Naive thymus-derived CD4-positive, alpha-beta T cell (primary cell): ENCODE results near the gene SLC12A9. TPM values are rescaled to one million over a fixed set of nuclear protein-coding genes. Genes with fewer than 3 reads are reported as not detected.
A peak's percentile ranks its signal among the peaks of the same experiment; 100 is the strongest.

Source experiments
- ATAC-seq: fragments of 150-1000 bp; cut with Tn5 transposase; 2 replicates; pipeline ENCODE4 v1.10.0; 2021; ENCODE audit warnings: mild to moderate bottlenecking, moderate library complexity
- CTCF ChIA-PET: fragments of 350-600 bp; sonication (Branson Sonifier 250); formaldehyde crosslinking; loops from one replicate; lab custom pipeline; 2021; ENCODE audit warnings: antibody characterized with exemption; lab: Charles Lee
- POLR2A ChIA-PET: fragments of 350-600 bp; sonication (Branson Sonifier 250); formaldehyde crosslinking; loops from one replicate; lab custom pipeline; 2021; ENCODE audit warnings: antibody characterized with exemption, inconsistent platforms; lab: Charles Lee
- DNase-seq, 9 donors: peaks; one replicate each; pipeline versions ENCODE4 v3.0.0 to v3.0.0-alpha.2; 2020 to 2022; ENCODE audit warnings: mixed read lengths in 1 of 9
- H3K27ac ChIP-seq: one replicate; pipeline ENCODE4 v1.7.0; 2013; ENCODE audit warnings: mild to moderate bottlenecking, low read depth, low read length, moderate library complexity
- H3K27me3 ChIP-seq, 2 donors: one replicate each; pipeline ENCODE4 v1.7.0; 2013; ENCODE audit warnings: low read length in 2 of 2, mild to moderate bottlenecking in 2 of 2, moderate library complexity in 2 of 2; ENCODE audit not compliant: control insufficient read depth in 2 of 2, insufficient read depth in 2 of 2
- H3K36me3 ChIP-seq, 3 experiments: 1 replicate in 2 of 3; 2 replicates in 1 of 3; pipeline ENCODE4 v1.7.0; 2013; ENCODE audit warnings: low read length in 3 of 3, mild to moderate bottlenecking in 3 of 3, moderate library complexity in 1 of 3; ENCODE audit not compliant: insufficient read depth in 3 of 3, control insufficient read depth in 2 of 3
- H3K4me1 ChIP-seq, 2 donors: one replicate each; pipeline ENCODE4 v1.7.0; 2013; ENCODE audit warnings: low read length in 2 of 2, mild to moderate bottlenecking in 2 of 2, moderate library complexity in 1 of 2; ENCODE audit not compliant: control insufficient read depth in 2 of 2, insufficient read depth in 2 of 2
- H3K4me3 ChIP-seq: 2 replicates; pipeline ENCODE4 v1.7.0; 2013; ENCODE audit warnings: mild to moderate bottlenecking, low read length
- H3K9me3 ChIP-seq, 3 experiments: 1 replicate in 2 of 3; 2 replicates in 1 of 3; pipeline ENCODE4 v1.7.0; 2013; ENCODE audit warnings: low read length in 3 of 3; ENCODE audit not compliant: control insufficient read depth in 2 of 3
- H3K27ac Mint-ChIP-seq, 9 donors: one replicate each; pipeline ENCODE4 v1.8.0; 2020 to 2022; ENCODE audit warnings: mixed read lengths in 9 of 9, mild to moderate bottlenecking in 8 of 9, moderate library complexity in 5 of 9, inconsistent platforms in 2 of 9
- H3K27me3 Mint-ChIP-seq, 5 donors: one replicate each; pipeline ENCODE4 v1.8.0; 2021 to 2022; ENCODE audit warnings: mixed read lengths in 5 of 5, mild to moderate bottlenecking in 1 of 5
- H3K36me3 Mint-ChIP-seq, 5 donors: one replicate each; pipeline ENCODE4 v1.8.0; 2020 to 2022; ENCODE audit warnings: mixed read lengths in 5 of 5, mild to moderate bottlenecking in 3 of 5, inconsistent platforms in 1 of 5
- H3K4me1 Mint-ChIP-seq, 7 donors: one replicate each; pipeline ENCODE4 v1.8.0; 2020 to 2022; ENCODE audit warnings: mixed read lengths in 7 of 7, mild to moderate bottlenecking in 3 of 7, inconsistent platforms in 1 of 7
- H3K4me3 Mint-ChIP-seq, 10 donors: one replicate each; pipeline ENCODE4 v1.8.0; 2020 to 2022; ENCODE audit warnings: mild to moderate bottlenecking in 10 of 10, mixed read lengths in 10 of 10, moderate library complexity in 6 of 10, inconsistent platforms in 2 of 10
- H3K9me3 Mint-ChIP-seq, 11 donors: one replicate each; pipeline ENCODE4 v1.8.0; 2020 to 2022; ENCODE audit warnings: mixed read lengths in 11 of 11, mild to moderate bottlenecking in 4 of 11, inconsistent platforms in 1 of 11, moderate library complexity in 1 of 11
- intact Hi-C, 2 donors: fragments of 100-400 bp; cut with micrococcal nuclease; formaldehyde crosslinking; loops; one replicate each; pipeline ENCODE4 v1.15.1; 2023
- polyA plus RNA-seq, 2 donors: library from polyadenylated mRNA; unstranded; fragments of 300-500 nt; fragmentation: Illumina TruSeq; gene quantifications; one replicate each; pipeline ENCODE4 v1.2.3, GENCODE V29; 2021
- total RNA-seq, 6 experiments: library from RNA in 5 of 6; stranded (reverse) in 5 of 6; gene quantifications; 1 replicate in 5 of 6; 2 replicates in 1 of 6; pipeline ENCODE4 v1.2.3 and lab custom pipeline; 2021 to 2026

The SLC12A9 gene
- total and polyA plus RNA-seq, 7 experiments from 2014 or later: 5.0 to 78.6 (median 58.3) TPM

- Mint-ChIP-seq H3K9me3 (peaks cover 0 to 6% (median 0%) of the 10 kb centered on the region in 11 donors), H3K36me3 (peaks cover 5 to 48% (median 26%) of the 10 kb centered on the region in 5 donors), H3K4me3 (peak overlapping the region in 6 of 10 donors; percentile 16 to 45 (median 34)), H3K27me3 (no peaks in the 10 kb centered on the region), H3K4me1 (peaks cover 37 to 72% (median 61%) of the 10 kb centered on the region in 7 donors), H3K27ac (peak overlapping the region in 6 of 9 donors; percentile 23 to 80 (median 50))
- POLR2A ChIA-PET: interaction anchor here (7.6 kb wide), 1 partner anchor 8 kb away, joined by 161 read pairs; the partner anchor contains the start of gene UFSP1
- intact Hi-C loops: loop anchor here in 1 of 2 donors (10.0 kb wide), 1 partner anchor 366 kb away; the partner anchor contains the start of gene FIS1
- no peak overlapping the region for H3K4me3 ChIP-seq
- no peak for DNase-seq
- ATAC-seq: no peak
- CTCF ChIA-PET: interaction anchor here (1.3 kb wide), 1 partner anchor 11 kb away, joined by 5 read pairs; the partner anchor contains the start of gene UFSP1
- no peak overlapping the region for H3K27ac ChIP-seq
- H3K36me3 ChIP-seq: peaks cover 11 to 51% (median 27%) of the 10 kb centered on the region in 3 experiments
- H3K9me3 ChIP-seq: no peaks in the 10 kb centered on the region
- H3K27me3 ChIP-seq: no peaks in the 10 kb centered on the region
- peaks cover 22 to 30% of the 10 kb centered on the region in 2 donors for H3K4me1 ChIP-seq
Observed at GRCh38 chr7:100878685-100879084, 26.2 kb downstream of the SLC12A9 start.

GRCh38 chr7:100879685-100880261 is 27.3 kb downstream of the SLC12A9 start:
- peaks cover 17 to 27% of the 10 kb centered on the region in 2 donors for H3K4me1 ChIP-seq
- H3K27me3 ChIP-seq: no peaks in the 10 kb centered on the region
- ChIA-PET CTCF (no interaction called here), POLR2A (interaction anchor here (7.6 kb wide), 1 partner anchor 7 kb away, joined by 161 read pairs; the partner anchor contains the start of gene UFSP1)
- H3K9me3 ChIP-seq: no peaks in the 10 kb centered on the region
- peak overlapping the region in 5 of 10 donors; percentile 7 to 32 (median 21) for H3K4me3 Mint-ChIP-seq
- peaks cover 37 to 62% (median 51%) of the 10 kb centered on the region in 7 donors for H3K4me1 Mint-ChIP-seq
- intact Hi-C loops: loop anchor here in 1 of 2 donors (10.0 kb wide), 1 partner anchor 365 kb away; the partner anchor contains the start of gene FIS1
- peak overlapping the region in 8 of 9 donors; percentile 3 to 87 (median 58) for H3K27ac Mint-ChIP-seq
- H3K36me3 ChIP-seq: peaks cover 11 to 62% (median 32%) of the 10 kb centered on the region in 3 experiments
- H3K9me3 Mint-ChIP-seq: peaks cover 0 to 4% (median 0%) of the 10 kb centered on the region in 11 donors
- DNase-seq (no peak), ATAC-seq (no peak)
- peaks cover 5 to 59% (median 29%) of the 10 kb centered on the region in 5 donors for H3K36me3 Mint-ChIP-seq
- no peak overlapping the region for H3K27ac ChIP-seq
- no peak overlapping the region for H3K4me3 ChIP-seq
- no peaks in the 10 kb centered on the region for H3K27me3 Mint-ChIP-seq

- Histone ChIP-seq H3K9me3 (no peaks in the 10 kb centered on the region), H3K27ac (no peak overlapping the region), H3K4me1 (peaks cover 15 to 33% of the 10 kb centered on the region in 2 donors), H3K27me3 (no peaks in the 10 kb centered on the region), H3K4me3 (no peak overlapping the region), H3K36me3 (peaks cover 16 to 65% (median 35%) of the 10 kb centered on the region in 3 experiments)
- ChIA-PET CTCF (no interaction called here), POLR2A (interaction anchor here (7.6 kb wide), 1 partner anchor 6 kb away, joined by 161 read pairs; the partner anchor contains the start of gene UFSP1)
- Mint-ChIP-seq H3K27ac (peak overlapping the region in 6 of 9 donors; percentile 32 to 89 (median 42)), H3K4me3 (no peak overlapping the region), H3K4me1 (peaks cover 35 to 60% (median 47%) of the 10 kb centered on the region in 7 donors), H3K36me3 (peaks cover 10 to 67% (median 29%) of the 10 kb centered on the region in 5 donors), H3K9me3 (no peaks in the 10 kb centered on the region), H3K27me3 (no peaks in the 10 kb centered on the region)
- intact Hi-C loops: no loop called here
- ATAC-seq (no peak), DNase-seq (no peak)
Observed at GRCh38 chr7:100880645-100881044, 28.1 kb downstream of the SLC12A9 start.

GRCh38 chr7:100881136-100881535 is 28.6 kb downstream of the SLC12A9 start:
- Mint-ChIP-seq H3K9me3 (no peaks in the 10 kb centered on the region), H3K4me3 (no peak overlapping the region), H3K27me3 (no peaks in the 10 kb centered on the region), H3K4me1 (peaks cover 32 to 59% (median 45%) of the 10 kb centered on the region in 7 donors), H3K27ac (peak overlapping the region in 1 of 9 donors; percentile 51), H3K36me3 (peaks cover 15 to 72% (median 32%) of the 10 kb centered on the region in 5 donors)
- Histone ChIP-seq H3K27ac (no peak overlapping the region), H3K4me3 (no peak overlapping the region), H3K4me1 (peaks cover 10 to 34% of the 10 kb centered on the region in 2 donors), H3K27me3 (no peaks in the 10 kb centered on the region), H3K9me3 (no peaks in the 10 kb centered on the region), H3K36me3 (peaks cover 21 to 70% (median 35%) of the 10 kb centered on the region in 3 experiments)
- ChIA-PET POLR2A (interaction anchor here (0.6 kb wide), 1 partner anchor 8 kb away, joined by 3 read pairs; the partner anchor contains the start of gene UFSP1), CTCF (no interaction called here)
- DNase-seq (no peak), ATAC-seq (no peak)
- intact Hi-C loops: no loop called here

- ChIA-PET CTCF (no interaction called here), POLR2A (interaction anchor here (0.6 kb wide), 1 partner anchor 199 kb away, joined by 3 read pairs; no protein-coding TSS in a partner anchor)
- Histone ChIP-seq H3K27me3 (no peaks in the 10 kb centered on the region), H3K36me3 (peaks cover 29 to 76% (median 32%) of the 10 kb centered on the region in 3 experiments), H3K4me3 (no peak overlapping the region), H3K27ac (no peak overlapping the region), H3K4me1 (peaks cover 6 to 36% of the 10 kb centered on the region in 2 donors), H3K9me3 (no peaks in the 10 kb centered on the region)
- no peak overlapping the region for H3K4me3 Mint-ChIP-seq
- H3K9me3 Mint-ChIP-seq: peaks cover 0 to 1% (median 0%) of the 10 kb centered on the region in 11 donors
- DNase-seq (no peak), ATAC-seq (no peak)
- no peaks in the 10 kb centered on the region for H3K27me3 Mint-ChIP-seq
- peaks cover 28 to 60% (median 47%) of the 10 kb centered on the region in 7 donors for H3K4me1 Mint-ChIP-seq
- H3K27ac Mint-ChIP-seq: no peak overlapping the region
- intact Hi-C loops: no loop called here
- H3K36me3 Mint-ChIP-seq: peaks cover 21 to 78% (median 39%) of the 10 kb centered on the region in 5 donors
Observed at GRCh38 chr7:100882201-100882600, 29.7 kb downstream of the SLC12A9 start.

GRCh38 chr7:100882785-100883526 is 30.4 kb downstream of the SLC12A9 start:
- Mint-ChIP-seq H3K4me3 (no peak overlapping the region), H3K27me3 (no peaks in the 10 kb centered on the region), H3K9me3 (peaks cover 0 to 2% (median 0%) of the 10 kb centered on the region in 11 donors), H3K36me3 (peaks cover 22 to 84% (median 46%) of the 10 kb centered on the region in 5 donors), H3K27ac (peak overlapping the region in 3 of 9 donors; percentile 43 to 89 (median 71)), H3K4me1 (peaks cover 35 to 62% (median 50%) of the 10 kb centered on the region in 7 donors)
- Histone ChIP-seq H3K36me3 (peaks cover 29 to 75% (median 33%) of the 10 kb centered on the region in 3 experiments), H3K27ac (no peak overlapping the region), H3K9me3 (no peaks in the 10 kb centered on the region), H3K4me1 (peaks cover 13 to 38% of the 10 kb centered on the region in 2 donors), H3K4me3 (no peak overlapping the region), H3K27me3 (no peaks in the 10 kb centered on the region)
- ChIA-PET CTCF (no interaction called here), POLR2A (interaction anchor here (7.3 kb wide), 1 partner anchor 6 kb away, joined by 161 read pairs; the partner anchor contains the start of gene SRRT)
- DNase-seq: no peak
- ATAC-seq: no peak
- intact Hi-C loops: no loop called here
